Neural progenitor cell (in vitro differentiated cells): ENCODE data around the gene NDUFA11. TPM values are rescaled to one million over a fixed set of nuclear protein-coding genes. Genes with fewer than 3 reads are reported as not detected.

Experiments
- DNase-seq: peaks from one replicate; pipeline ENCODE4 v3.0.0-alpha.2; 2016; ENCODE audit warnings: low spot score
- H2AFZ ChIP-seq: fragments of 200-600 bp; sonication (generic); replicated peaks from 2 replicates; pipeline ENCODE4 v1.6.1; 2016; ENCODE audit warnings: antibody characterized with exemption
- H3F3A ChIP-seq: fragments of 200-600 bp; sonication (generic); 2 replicates; pipeline ENCODE4 v1.6.1; 2016; ENCODE audit warnings: antibody characterized with exemption, low read depth
- H3K27ac ChIP-seq: fragments of 200-600 bp; sonication (generic); 2 replicates; pipeline ENCODE4 v1.5.1; 2016; ENCODE audit warnings: mild to moderate bottlenecking
- H3K27me3 ChIP-seq: fragments of 200-600 bp; sonication (generic); 2 replicates; pipeline ENCODE4 v1.6.1; 2016; ENCODE audit warnings: mild to moderate bottlenecking, moderate library complexity
- H3K36me3 ChIP-seq: fragments of 200-600 bp; sonication (generic); 2 replicates; pipeline ENCODE4 v1.5.1; 2016
- H3K4me1 ChIP-seq: fragments of 200-600 bp; sonication (generic); 2 replicates; pipeline ENCODE4 v1.6.1; 2016; ENCODE audit warnings: mixed run types
- H3K4me2 ChIP-seq: fragments of 200-600 bp; sonication (generic); 2 replicates; pipeline ENCODE4 v1.6.1; 2016
- H3K4me3 ChIP-seq: fragments of 200-600 bp; sonication (generic); 2 replicates; pipeline ENCODE4 v1.5.1; 2016
- H3K79me2 ChIP-seq: fragments of 200-600 bp; sonication (generic); 2 replicates; pipeline ENCODE4 v1.6.1; 2016; ENCODE audit warnings: low read depth
- H3K9ac ChIP-seq: fragments of 200-600 bp; sonication (generic); 2 replicates; pipeline ENCODE4 v1.6.1; 2016
- H3K9me3 ChIP-seq: fragments of 200-600 bp; sonication (generic); 2 replicates; pipeline ENCODE4 v1.5.1; 2016; ENCODE audit warnings: low read depth
- H4K20me1 ChIP-seq: fragments of 200-600 bp; sonication (generic); 2 replicates; pipeline ENCODE4 v1.6.1; 2016; ENCODE audit warnings: low read depth
- H3K27ac Mint-ChIP-seq: 3 replicates; pipeline ENCODE4 v1.8.0; 2021; ENCODE audit warnings: mixed read lengths
- H3K27me3 Mint-ChIP-seq: 2 replicates; pipeline ENCODE4 v1.8.0; 2022; ENCODE audit warnings: low read depth, mild to moderate bottlenecking, inconsistent platforms, moderate library complexity, mixed read lengths; ENCODE audit not compliant: insufficient read depth
- H3K36me3 Mint-ChIP-seq: 3 replicates; pipeline ENCODE4 v1.8.0; 2021; ENCODE audit warnings: mixed read lengths
- H3K4me1 Mint-ChIP-seq: 3 replicates; pipeline ENCODE4 v1.8.0; 2021; ENCODE audit warnings: mixed read lengths
- H3K4me3 Mint-ChIP-seq: 3 replicates; pipeline ENCODE4 v1.8.0; 2021; ENCODE audit warnings: mild to moderate bottlenecking, moderate library complexity, mixed read lengths
- H3K9me3 Mint-ChIP-seq: 3 replicates; pipeline ENCODE4 v1.8.0; 2020; ENCODE audit warnings: mixed read lengths
- EZH2 ChIP-seq: fragments of 200-600 bp; sonication (generic); IDR thresholded peaks from 2 replicates; pipeline ENCODE4 v1.6.1; 2017; ENCODE audit warnings: antibody characterized with exemption, mild to moderate bottlenecking, moderate library complexity
- EZH2phosphoT487 ChIP-seq: fragments of 200-600 bp; sonication (generic); IDR thresholded peaks from 2 replicates; pipeline ENCODE4 v1.6.1; 2017; ENCODE audit warnings: antibody characterized with exemption
- total RNA-seq: library from RNA; depleted of rRNA; stranded (reverse); fragments of >200 nt; gene quantifications from 2 replicates; pipeline ENCODE4 v1.2.3, GENCODE V29; 2015; ENCODE audit warnings: low replicate concordance
- TF ChIP-seq, protein P1 (sequence below): fragments of 200-600 bp; sonication (generic); IDR thresholded peaks from 2 replicates; pipeline ENCODE4 v1.5.1; 2017; ENCODE audit warnings: antibody characterized with exemption, mild to moderate bottlenecking

The NDUFA11 gene
- total RNA-seq, 1 donor from 2014 or later, result 102 TPM

DNA sequence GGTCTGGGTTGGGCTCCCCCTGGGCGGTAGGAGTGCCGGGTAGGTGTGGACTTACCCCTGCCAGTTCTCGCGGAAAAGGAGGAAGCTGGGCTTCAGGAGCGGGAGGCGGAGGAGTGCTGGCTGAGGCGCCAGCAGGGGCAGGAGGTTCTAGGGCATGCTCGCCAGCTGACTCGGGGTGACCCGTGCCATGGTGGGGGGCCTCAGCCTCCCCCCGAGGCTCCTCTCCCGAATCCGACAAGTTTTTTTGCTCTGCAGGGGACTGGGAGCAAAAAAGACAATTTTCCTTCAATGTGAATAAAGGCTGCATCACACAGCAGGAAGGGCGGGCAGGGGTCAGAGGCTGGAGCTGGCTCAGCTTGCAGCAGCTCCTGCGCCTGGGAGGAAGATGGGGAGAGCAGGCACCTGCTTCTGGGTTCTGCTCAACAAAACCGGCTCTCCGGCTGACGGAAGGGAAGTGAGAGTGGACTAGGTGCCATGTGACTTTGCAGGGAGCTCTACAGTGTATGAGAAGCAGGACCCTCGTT lies 47.8 kb upstream of the NDUFA11 start:
- H3K27ac Mint-ChIP-seq, result peak overlapping the region; percentile 94
- H3K27ac ChIP-seq, result peak overlapping the region; percentile 77
- H3K36me3 ChIP-seq, result no peaks in the 10 kb centered on the region
- H3F3A ChIP-seq, result peaks cover 49% of the 10 kb centered on the region
- peaks cover 83% of the 10 kb centered on the region for H3K4me1 ChIP-seq
- no peak overlapping the region for H2AFZ ChIP-seq
- H3K36me3 Mint-ChIP-seq, result peaks cover 5% of the 10 kb centered on the region
- peak; percentile 61 for DNase-seq
- TF ChIP-seq EZH2phosphoT487 (no peak), EZH2 (no peak)
- TF ChIP-seq, protein P1, sequence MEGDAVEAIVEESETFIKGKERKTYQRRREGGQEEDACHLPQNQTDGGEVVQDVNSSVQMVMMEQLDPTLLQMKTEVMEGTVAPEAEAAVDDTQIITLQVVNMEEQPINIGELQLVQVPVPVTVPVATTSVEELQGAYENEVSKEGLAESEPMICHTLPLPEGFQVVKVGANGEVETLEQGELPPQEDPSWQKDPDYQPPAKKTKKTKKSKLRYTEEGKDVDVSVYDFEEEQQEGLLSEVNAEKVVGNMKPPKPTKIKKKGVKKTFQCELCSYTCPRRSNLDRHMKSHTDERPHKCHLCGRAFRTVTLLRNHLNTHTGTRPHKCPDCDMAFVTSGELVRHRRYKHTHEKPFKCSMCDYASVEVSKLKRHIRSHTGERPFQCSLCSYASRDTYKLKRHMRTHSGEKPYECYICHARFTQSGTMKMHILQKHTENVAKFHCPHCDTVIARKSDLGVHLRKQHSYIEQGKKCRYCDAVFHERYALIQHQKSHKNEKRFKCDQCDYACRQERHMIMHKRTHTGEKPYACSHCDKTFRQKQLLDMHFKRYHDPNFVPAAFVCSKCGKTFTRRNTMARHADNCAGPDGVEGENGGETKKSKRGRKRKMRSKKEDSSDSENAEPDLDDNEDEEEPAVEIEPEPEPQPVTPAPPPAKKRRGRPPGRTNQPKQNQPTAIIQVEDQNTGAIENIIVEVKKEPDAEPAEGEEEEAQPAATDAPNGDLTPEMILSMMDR, result no peak
- peaks cover 95% of the 10 kb centered on the region for H3K79me2 ChIP-seq
- no peaks in the 10 kb centered on the region for H3K27me3 ChIP-seq
- H3K9ac ChIP-seq, result no peak overlapping the region
- H3K4me3 Mint-ChIP-seq, result peak overlapping the region; percentile 73
- no peaks in the 10 kb centered on the region for H3K9me3 ChIP-seq
- peak overlapping the region; percentile 33 for H3K4me3 ChIP-seq
- H3K27me3 Mint-ChIP-seq, result no peaks in the 10 kb centered on the region
- no peaks in the 10 kb centered on the region for H3K9me3 Mint-ChIP-seq
- H4K20me1 ChIP-seq, result peaks cover 100% of the 10 kb centered on the region
- H3K4me1 Mint-ChIP-seq, result peaks cover 86% of the 10 kb centered on the region
- H3K4me2 ChIP-seq, result peak overlapping the region; percentile 75

DNA sequence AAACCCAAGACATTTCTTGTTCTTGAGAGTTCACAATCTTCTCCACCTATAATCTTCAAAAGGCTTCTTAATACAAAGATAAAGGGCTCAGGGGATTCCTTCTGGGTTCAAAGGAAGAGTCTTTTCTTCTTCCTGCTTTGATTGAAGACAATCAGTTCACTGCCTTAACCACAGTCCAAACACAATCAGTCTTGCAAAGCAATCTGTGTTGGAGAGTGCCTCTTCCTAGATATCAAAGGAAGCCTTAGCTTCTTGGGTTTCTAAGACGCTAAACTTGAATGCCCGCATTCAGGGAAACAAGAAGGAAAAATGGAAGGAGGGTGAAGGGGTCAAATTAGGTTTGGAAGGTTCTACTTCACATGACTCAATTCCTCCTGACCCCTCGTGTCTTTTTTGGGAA lies 47.2 kb upstream of the NDUFA11 start:
- peaks cover 81% of the 10 kb centered on the region for H3K4me1 ChIP-seq
- H3K27ac Mint-ChIP-seq, result peak overlapping the region; percentile 94

DNA sequence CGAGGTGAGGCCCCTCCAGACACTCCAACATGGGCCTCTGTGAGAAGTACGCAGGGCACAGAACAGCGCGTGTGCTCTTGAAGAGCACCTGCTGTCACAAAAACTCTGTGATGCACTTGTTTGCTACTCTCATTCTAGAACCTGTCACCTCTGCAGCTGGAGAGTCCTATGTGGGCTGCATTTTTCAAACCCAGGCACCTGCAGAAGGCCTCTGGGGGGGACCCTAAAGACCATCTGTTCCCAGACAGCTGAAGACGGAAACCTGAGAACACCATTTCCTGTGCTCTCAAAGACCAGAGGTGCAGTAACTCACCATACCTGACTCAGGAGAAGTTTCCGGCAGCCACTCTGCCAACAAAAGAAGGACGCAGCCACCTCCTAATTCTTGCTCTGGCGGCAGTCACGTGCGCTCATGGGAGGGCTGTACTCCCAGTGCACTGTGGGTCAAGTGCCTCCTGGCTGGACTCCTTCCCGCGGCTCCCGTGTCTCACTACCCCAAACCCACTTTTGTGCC lies 46.3 kb upstream of the NDUFA11 start:
- Mint-ChIP-seq H3K9me3 (no peaks in the 10 kb centered on the region), H3K27ac (peak overlapping the region; percentile 94), H3K4me3 (no peak overlapping the region), H3K27me3 (no peaks in the 10 kb centered on the region), H3K36me3 (peaks cover 5% of the 10 kb centered on the region), H3K4me1 (peaks cover 84% of the 10 kb centered on the region)
- Histone ChIP-seq H3F3A (peaks cover 43% of the 10 kb centered on the region), H3K36me3 (no peaks in the 10 kb centered on the region), H3K4me2 (peak overlapping the region; percentile 75), H3K9me3 (no peaks in the 10 kb centered on the region), H3K27me3 (no peaks in the 10 kb centered on the region), H2AFZ (no peak overlapping the region), H3K9ac (no peak overlapping the region), H3K79me2 (peaks cover 95% of the 10 kb centered on the region), H3K27ac (no peak overlapping the region), H3K4me3 (no peak overlapping the region), H4K20me1 (peaks cover 100% of the 10 kb centered on the region), H3K4me1 (peaks cover 72% of the 10 kb centered on the region)
- TF ChIP-seq EZH2phosphoT487 (no peak), EZH2 (no peak)
- TF ChIP-seq, protein P1, result no peak
- no peak for DNase-seq

More for the DNA sequence above, 47.2 kb upstream of the NDUFA11 start:
- no peaks in the 10 kb centered on the region for H3K9me3 ChIP-seq
- Mint-ChIP-seq H3K9me3 (no peaks in the 10 kb centered on the region), H3K36me3 (peaks cover 5% of the 10 kb centered on the region), H3K4me1 (peaks cover 86% of the 10 kb centered on the region), H3K27me3 (no peaks in the 10 kb centered on the region), H3K4me3 (no peak overlapping the region)
- H3K4me2 ChIP-seq, result peak overlapping the region; percentile 75
- no peak overlapping the region for H3K9ac ChIP-seq
- no peaks in the 10 kb centered on the region for H3K27me3 ChIP-seq
- peak overlapping the region; percentile 33 for H3K4me3 ChIP-seq
- H3K79me2 ChIP-seq, result peaks cover 95% of the 10 kb centered on the region
- peaks cover 100% of the 10 kb centered on the region for H4K20me1 ChIP-seq
- H2AFZ ChIP-seq, result no peak overlapping the region
- DNase-seq, result peak; percentile 69
- H3K36me3 ChIP-seq, result no peaks in the 10 kb centered on the region
- peaks cover 49% of the 10 kb centered on the region for H3F3A ChIP-seq
- H3K27ac ChIP-seq, result peak overlapping the region; percentile 77
- TF ChIP-seq EZH2phosphoT487 (peak; percentile 49), EZH2 (no peak)
- TF ChIP-seq, protein P1, result no peak
